Measurements from ENCODE around the gene MS4A13. TPM values are rescaled to one million over a fixed set of nuclear protein-coding genes. Genes with fewer than 3 reads are reported as not detected.

Gene MS4A13
- total RNA-seq (2022; extraction: Qiagen RNA extraction), result not detected in 5 replicates

GRCh38 chr11:60515144-60515855 is at the start of gene MS4A13:
TSS of gene MS4A13 (plus strand) at chr11:60515392. CDS start at chr11:60518084, 2,692 bp downstream.

GRCh38 chr11:60492488-60493009 is 22.6 kb upstream of the MS4A13 start, which contains the start of gene MS4A12:
TSS of gene MS4A12 (plus strand) at chr11:60492778. CDS start at chr11:60497319, 4,541 bp downstream.

Other genes with a start within 250 kb of the MS4A13 start
- not detected in 5 replicates for gene MS4A4A, start 234.7 kb upstream of the MS4A13 start, total RNA-seq (2022; extraction: Qiagen RNA extraction)
- not detected in 5 replicates for gene MS4A6E, start 188.1 kb upstream of the MS4A13 start, total RNA-seq (2022; extraction: Qiagen RNA extraction)
- gene MS4A7, start 136.9 kb upstream of the MS4A13 start, total RNA-seq (2022; extraction: Qiagen RNA extraction), result not detected in 5 replicates
- not detected in 5 replicates for gene MS4A14, start 118.9 kb upstream of the MS4A13 start, total RNA-seq (2022; extraction: Qiagen RNA extraction)
- gene MS4A5, start 85.8 kb upstream of the MS4A13 start, total RNA-seq (2022; extraction: Qiagen RNA extraction), result not detected in 5 replicates
- not detected in 5 replicates for gene MS4A1, start 59.5 kb upstream of the MS4A13 start, total RNA-seq (2022; extraction: Qiagen RNA extraction)
- not detected in 5 replicates for gene MS4A12, start 22.6 kb upstream of the MS4A13 start, total RNA-seq (2022; extraction: Qiagen RNA extraction)
- not detected in 5 replicates for gene MS4A8, start 184.2 kb downstream of the MS4A13 start, total RNA-seq (2022; extraction: Qiagen RNA extraction)
- gene MS4A18, start 209.3 kb downstream of the MS4A13 start, total RNA-seq (2022; extraction: Qiagen RNA extraction), result not detected in 5 replicates
- gene MS4A15, start 241.5 kb downstream of the MS4A13 start, total RNA-seq (2022; extraction: Qiagen RNA extraction), result not detected in 5 replicates

All from A549 treated with dexamethasone at 1 μM for 4 hours (cell line).